ENCODE measurements around the gene SERPINB6.

DNA sequence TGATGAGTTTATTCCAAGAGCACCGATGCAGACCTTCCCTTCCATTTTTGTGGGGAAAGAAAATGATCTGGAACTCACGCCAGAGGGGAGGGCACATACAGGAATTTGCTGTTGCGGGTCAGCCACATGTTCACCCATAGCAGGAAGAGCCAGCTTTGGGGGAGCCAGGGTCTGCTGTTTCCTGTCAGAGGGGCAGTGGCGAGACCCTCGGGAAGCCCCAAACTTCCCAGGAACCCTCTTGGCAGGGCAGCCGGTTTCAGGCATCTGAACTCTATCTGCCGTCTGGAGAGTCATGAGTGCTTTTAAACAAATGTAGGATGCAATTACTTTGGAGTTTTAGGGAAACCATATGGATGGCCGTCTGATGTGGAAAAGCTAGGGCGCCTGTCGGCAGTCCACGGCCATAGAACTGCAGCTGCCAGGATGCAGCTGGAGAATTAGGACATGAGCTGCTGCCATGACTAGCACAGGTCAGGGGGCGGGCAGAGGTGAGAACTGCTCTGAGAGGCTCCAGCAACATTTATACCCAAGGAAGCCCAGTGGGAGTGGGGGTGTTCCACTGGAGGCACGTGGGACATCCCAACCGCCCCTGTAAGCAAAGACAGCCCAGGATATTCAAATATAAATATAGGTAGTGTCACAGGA lies 53.4 kb downstream of the SERPINB6 start:
- no peak for TF ChIP-seq EZH2 (IDR thresholded peaks at IDR 0.05; ENCODE audit: insufficient read depth, poor library complexity, severe bottlenecking)
- TF ChIP-seq EZH2phosphoT487 (IDR thresholded peaks at IDR 0.05; ENCODE audit: insufficient read depth, low read depth), result no peak

Data from GM23248 (cell line).